ENCODE results near the gene SP140. TPM values are rescaled to one million over a fixed set of nuclear protein-coding genes. Genes with fewer than 3 reads are reported as not detected.
"Not testable (repeated sequence)": the region's sequence is repeated elsewhere in the genome, so short reads cannot be mapped to it uniquely, and the experiment has no call there.

The SP140 gene
- total RNA-seq, 2 experiments from 2014 or later = 53.3 to 58.8 TPM

DNA sequence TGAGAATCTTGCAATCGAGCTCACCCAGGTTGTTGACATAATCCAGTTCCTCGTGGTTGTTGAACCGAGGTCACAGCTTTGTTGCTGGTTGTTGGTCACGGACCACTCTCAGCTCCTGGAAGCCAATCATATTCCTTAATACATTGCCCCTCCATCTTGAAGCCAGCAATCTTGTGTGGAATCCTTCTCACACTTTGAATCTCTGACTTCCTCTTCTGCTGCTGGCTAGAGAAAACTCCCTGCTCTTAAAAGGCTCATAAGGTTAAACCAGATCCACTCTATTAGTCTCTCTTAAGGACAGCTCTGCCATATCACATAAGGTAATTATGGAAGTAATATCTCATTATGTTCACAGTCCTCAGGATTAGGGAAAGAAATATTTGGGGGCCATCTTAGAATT, 41.1 kb downstream of the SP140 start:
- H3K4me3 Mint-ChIP-seq = no peak overlapping the region
- no peaks in the 10 kb centered on the region for H3K27me3 Mint-ChIP-seq
- H3K9me3 Mint-ChIP-seq = peaks cover 17% of the 10 kb centered on the region
- CTCF ChIA-PET = interaction anchor here (0.5 to 1.6 kb wide), 2 partner anchors 30 to 439 kb away, joined by 3 read pairs; no protein-coding TSS in a partner anchor
- H3K4me1 Mint-ChIP-seq = peaks cover 66% of the 10 kb centered on the region
- DNase-seq = no peak
- peaks cover 80% of the 10 kb centered on the region for H3K36me3 Mint-ChIP-seq (ENCODE audit: low read depth)
- POLR2A ChIA-PET = no interaction called here
- H3K27ac Mint-ChIP-seq = no peak overlapping the region

DNA sequence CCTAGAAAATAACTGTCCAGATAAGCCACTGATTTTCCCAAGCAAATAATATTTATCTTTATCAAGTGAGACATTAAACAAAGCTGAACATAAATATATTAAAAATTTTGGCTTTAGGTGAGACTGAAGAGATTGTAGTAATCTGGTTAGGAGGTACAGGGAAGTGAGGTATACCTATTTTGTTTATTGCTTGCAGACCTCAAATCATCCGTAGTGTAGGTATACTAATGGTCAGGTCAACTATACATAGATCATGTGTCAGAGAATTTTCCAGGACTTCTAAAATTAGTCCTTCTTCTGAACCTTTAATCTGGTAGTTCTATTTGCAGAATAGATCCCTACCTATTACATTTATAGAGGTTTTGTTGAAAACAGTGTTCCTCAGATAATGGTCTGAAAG, 41.5 kb downstream of the SP140 start:
- ChIA-PET CTCF (interaction anchor here (1.6 kb wide), 1 partner anchor 29 kb away, joined by 3 read pairs; no protein-coding TSS in a partner anchor), POLR2A (no interaction called here)
- H3K4me1 Mint-ChIP-seq = peaks cover 62% of the 10 kb centered on the region

DNA sequence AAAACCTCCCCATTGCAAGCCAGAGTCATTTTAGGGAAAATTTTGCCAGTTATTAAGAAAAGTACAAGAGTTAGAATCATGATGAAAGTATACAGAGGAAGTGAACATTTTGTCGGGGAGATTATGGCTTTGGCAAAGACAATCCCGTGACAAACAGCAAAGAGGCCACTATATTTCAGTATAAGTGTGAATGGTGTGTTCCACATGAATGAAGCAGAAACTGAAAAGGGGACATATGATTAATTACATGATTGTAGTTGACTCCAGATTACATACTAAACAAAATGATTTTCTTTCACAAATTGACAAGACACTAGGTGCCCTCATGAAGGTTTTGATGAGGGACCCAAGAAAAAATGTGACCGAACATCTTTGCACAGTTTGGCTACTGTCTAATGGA, 42.0 kb downstream of the SP140 start:
- POLR2A ChIA-PET = no interaction called here
- DNase-seq = no peak
- H3K27ac Mint-ChIP-seq = no peak overlapping the region

More for the DNA sequence above, 41.5 kb downstream of the SP140 start:
- Mint-ChIP-seq H3K4me3 (no peak overlapping the region), H3K27me3 (no peaks in the 10 kb centered on the region), H3K36me3 (ENCODE audit: low read depth) (peaks cover 80% of the 10 kb centered on the region), H3K9me3 (peaks cover 19% of the 10 kb centered on the region), H3K27ac (no peak overlapping the region)
- DNase-seq = no peak

DNA sequence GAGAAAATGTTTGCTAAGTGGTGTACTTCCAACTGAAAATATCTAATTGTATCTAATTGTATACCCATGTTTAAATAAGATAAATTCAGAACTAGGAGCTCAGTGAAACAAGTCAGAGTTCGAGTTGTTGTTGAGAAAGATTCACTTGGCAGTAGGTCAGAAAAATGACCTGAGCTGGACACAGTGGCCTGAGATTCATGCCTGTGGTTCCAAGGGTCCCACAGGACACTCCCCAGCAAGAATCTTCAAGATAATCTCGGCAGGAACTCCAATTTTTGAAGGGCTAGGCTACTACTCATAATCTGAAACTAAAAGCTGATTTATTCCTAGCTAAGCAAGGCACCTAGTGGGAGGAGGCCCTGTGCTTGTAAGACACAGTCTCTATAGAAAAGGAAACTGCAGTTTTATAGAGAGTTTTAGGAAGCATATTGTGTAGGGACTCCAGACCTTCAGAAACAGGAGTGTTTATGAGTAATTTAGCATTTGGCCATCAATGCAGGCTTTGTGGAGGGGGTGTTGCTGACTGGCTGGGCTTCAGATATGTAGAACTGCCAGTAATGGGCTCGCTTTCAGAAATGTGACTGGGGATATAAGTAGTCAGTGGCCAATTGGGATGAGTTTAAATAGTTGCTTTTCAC, 43.2 kb downstream of the SP140 start:
- H3K4me1 Mint-ChIP-seq = peaks cover 45% of the 10 kb centered on the region
- no peaks in the 10 kb centered on the region for H3K27me3 Mint-ChIP-seq
- DNase-seq = no peak
- CTCF ChIA-PET = interaction anchor here (0.6 to 1.1 kb wide), 2 partner anchors 11 to 30 kb away, joined by 3 read pairs; no protein-coding TSS in a partner anchor
- H3K36me3 Mint-ChIP-seq (ENCODE audit: low read depth) = peaks cover 83% of the 10 kb centered on the region
- peak overlapping the region; percentile 61 for H3K27ac Mint-ChIP-seq
- POLR2A ChIA-PET = interaction anchor here (0.5 kb wide), 1 partner anchor 43 kb away, joined by 3 read pairs; the partner anchor contains the start of gene SP140
- no peak overlapping the region for H3K4me3 Mint-ChIP-seq
- H3K9me3 Mint-ChIP-seq = peaks cover 23% of the 10 kb centered on the region

More for the DNA sequence above, 42.0 kb downstream of the SP140 start:
- Mint-ChIP-seq H3K4me1 (peaks cover 57% of the 10 kb centered on the region), H3K27me3 (no peaks in the 10 kb centered on the region), H3K4me3 (no peak overlapping the region), H3K9me3 (peaks cover 20% of the 10 kb centered on the region), H3K36me3 (ENCODE audit: low read depth) (peaks cover 80% of the 10 kb centered on the region)
- CTCF ChIA-PET = interaction anchor here (0.6 to 1.6 kb wide), 2 partner anchors 29 to 464 kb away, joined by 3 read pairs; no protein-coding TSS in a partner anchor

DNA sequence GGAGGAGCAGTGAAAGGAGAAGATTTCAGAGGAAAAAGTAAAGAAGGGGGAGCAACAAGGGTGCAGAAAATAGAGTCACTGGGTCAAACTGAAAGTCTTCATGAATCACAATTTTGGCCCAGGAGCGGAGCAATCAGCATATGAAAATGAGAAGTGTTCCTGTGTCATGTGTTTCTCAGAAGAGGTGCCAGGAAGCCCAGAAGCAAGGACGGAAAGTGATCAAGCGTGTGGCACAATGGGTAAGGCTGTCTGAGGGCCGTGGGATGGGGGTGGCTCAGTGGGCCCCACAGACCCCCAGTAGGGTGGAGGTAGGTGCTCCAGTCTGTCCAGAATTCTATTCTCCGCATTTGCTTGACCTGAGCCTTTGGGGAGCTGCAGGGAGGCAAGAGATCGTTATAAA, 44.2 kb downstream of the SP140 start:
- Mint-ChIP-seq H3K27me3 (no peaks in the 10 kb centered on the region), H3K36me3 (ENCODE audit: low read depth) (peaks cover 77% of the 10 kb centered on the region), H3K27ac (peak overlapping the region; percentile 39), H3K9me3 (peaks cover 19% of the 10 kb centered on the region), H3K4me1 (peaks cover 36% of the 10 kb centered on the region), H3K4me3 (no peak overlapping the region)
- POLR2A ChIA-PET = no interaction called here
- DNase-seq = no peak
- CTCF ChIA-PET = no interaction called here

DNA sequence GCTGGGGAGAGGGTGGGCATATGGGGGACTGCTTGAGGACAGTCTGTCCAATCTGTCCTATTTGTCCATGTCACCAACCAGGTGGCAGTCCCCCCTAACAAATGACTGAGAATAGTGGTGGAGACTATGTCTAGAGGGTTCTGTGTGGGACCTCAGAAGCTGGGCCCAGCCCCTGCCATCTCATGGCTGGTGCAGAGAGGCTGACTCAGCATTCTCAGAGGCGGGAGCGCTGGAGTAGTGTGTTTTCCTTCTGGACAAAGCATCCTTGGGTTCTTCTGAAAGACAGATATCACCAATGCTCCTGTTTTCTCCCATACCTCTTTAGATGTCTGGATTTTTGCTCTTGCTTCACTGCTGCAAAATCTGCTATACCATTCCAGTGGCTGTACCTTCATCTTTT, 57.4 kb downstream of the SP140 start:
- Mint-ChIP-seq H3K9me3 (no peaks in the 10 kb centered on the region), H3K4me3 (no peak overlapping the region)
- CTCF ChIA-PET = no interaction called here

DNA sequence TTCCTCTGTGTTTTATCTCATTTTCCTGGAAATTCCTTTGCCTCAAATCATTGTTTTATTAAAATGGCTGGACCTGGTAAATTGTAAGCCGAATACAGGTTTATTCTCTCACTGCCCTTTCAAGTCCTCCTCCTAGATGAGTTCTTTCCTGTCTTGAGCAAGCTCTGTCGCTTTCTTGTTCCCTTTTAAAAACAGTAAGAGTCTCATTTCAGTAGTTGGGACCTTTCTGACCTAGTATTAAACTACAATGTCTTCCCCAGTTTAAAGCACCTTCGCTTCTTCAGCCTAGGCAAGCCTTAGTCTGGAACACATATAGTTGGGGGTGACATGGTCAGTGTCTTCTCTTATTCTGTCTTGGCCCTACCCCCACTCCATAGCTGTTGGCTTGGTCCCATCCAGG, 60.5 kb downstream of the SP140 start:
- CTCF ChIA-PET = interaction anchor here (1.2 kb wide), 1 partner anchor 33 kb away, joined by 3 read pairs; no protein-coding TSS in a partner anchor
- Mint-ChIP-seq H3K27ac (no peak overlapping the region), H3K36me3 (ENCODE audit: low read depth) (peaks cover 53% of the 10 kb centered on the region)

More for the DNA sequence above, 57.4 kb downstream of the SP140 start:
- Mint-ChIP-seq H3K27ac (no peak overlapping the region), H3K36me3 (ENCODE audit: low read depth) (peaks cover 28% of the 10 kb centered on the region), H3K27me3 (no peaks in the 10 kb centered on the region), H3K4me1 (peaks cover 12% of the 10 kb centered on the region)
- POLR2A ChIA-PET = no interaction called here
- DNase-seq = no peak

DNA sequence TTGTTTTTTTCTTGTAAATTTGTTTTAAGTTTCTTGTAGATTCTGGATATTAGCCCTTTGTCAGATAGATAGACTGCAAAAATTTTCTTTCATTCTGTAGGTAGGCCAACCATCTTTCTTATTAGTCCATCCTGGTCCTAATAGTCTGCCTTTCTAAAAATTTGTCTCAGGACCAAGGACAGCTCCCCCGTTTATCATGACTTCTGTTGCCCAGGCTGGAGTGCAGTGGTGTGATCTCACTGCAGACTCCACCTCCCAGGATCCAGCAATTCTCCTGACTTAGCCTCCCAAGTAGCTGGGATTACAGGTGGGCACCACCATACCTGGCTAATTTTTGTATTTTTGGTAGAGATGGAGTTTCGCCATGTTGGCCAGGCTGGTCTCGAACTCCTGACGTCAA, 63.8 kb downstream of the SP140 start:
- H3K4me1 Mint-ChIP-seq = peaks cover 26% of the 10 kb centered on the region
- POLR2A ChIA-PET = not testable (repeated sequence)

More for the DNA sequence above, 60.5 kb downstream of the SP140 start:
- POLR2A ChIA-PET = no interaction called here
- DNase-seq = no peak
- H3K9me3 Mint-ChIP-seq = no peaks in the 10 kb centered on the region
- H3K27me3 Mint-ChIP-seq = no peaks in the 10 kb centered on the region
- H3K4me3 Mint-ChIP-seq = no peak overlapping the region
- H3K4me1 Mint-ChIP-seq = peaks cover 26% of the 10 kb centered on the region

DNA sequence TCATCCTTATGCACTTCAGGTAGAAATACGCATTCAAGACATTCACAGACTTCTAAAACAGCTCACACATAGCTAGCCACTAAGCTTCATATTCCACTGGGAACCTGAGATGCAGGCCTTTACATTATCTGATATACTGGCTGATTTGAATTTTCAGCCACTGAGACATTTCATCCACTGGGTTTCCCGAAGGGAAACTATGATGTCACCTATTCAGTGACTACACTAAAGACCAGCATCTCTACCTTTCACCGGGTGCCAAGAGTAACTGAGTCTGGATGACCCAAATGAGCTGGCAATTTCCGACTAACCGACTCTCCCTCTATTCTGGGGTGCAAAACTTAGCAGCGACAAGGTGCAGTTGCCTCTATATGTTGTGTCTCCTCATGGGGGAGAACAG, 69.7 kb downstream of the SP140 start:
- no peak overlapping the region for H3K27ac Mint-ChIP-seq
- ChIA-PET CTCF (no interaction called here), POLR2A (no interaction called here)
- H3K27me3 Mint-ChIP-seq = no peaks in the 10 kb centered on the region
- H3K9me3 Mint-ChIP-seq = peaks cover 32% of the 10 kb centered on the region
- H3K4me1 Mint-ChIP-seq = peaks cover 8% of the 10 kb centered on the region
- H3K36me3 Mint-ChIP-seq (ENCODE audit: low read depth) = peaks cover 89% of the 10 kb centered on the region
- no peak for DNase-seq
- no peak overlapping the region for H3K4me3 Mint-ChIP-seq

More for the DNA sequence above, 63.8 kb downstream of the SP140 start:
- peak; percentile 53 for DNase-seq
- H3K27ac Mint-ChIP-seq, CTCF ChIA-PET, H3K4me3 Mint-ChIP-seq, H3K27me3 Mint-ChIP-seq, H3K9me3 Mint-ChIP-seq: not testable (repeated sequence)
- peaks cover 71% of the 10 kb centered on the region for H3K36me3 Mint-ChIP-seq (ENCODE audit: low read depth)

DNA sequence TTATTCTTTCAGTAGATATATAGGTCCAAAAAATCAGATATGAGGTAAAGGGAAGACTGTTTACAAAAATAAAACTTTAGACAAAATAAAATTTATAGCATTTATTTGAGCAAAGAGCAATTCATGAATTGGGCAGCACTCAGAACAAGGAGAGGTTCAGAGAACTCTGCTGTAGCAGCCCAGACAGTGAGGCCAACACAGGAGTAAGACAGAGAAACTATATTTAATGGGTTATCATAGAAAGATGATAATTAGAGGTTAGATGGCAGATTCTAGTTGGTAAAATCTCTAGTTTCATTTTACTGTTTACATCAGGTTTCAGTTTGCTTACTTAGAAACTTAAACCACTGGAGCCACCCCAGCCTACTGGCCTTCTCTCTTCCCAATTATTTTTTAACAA, 71.4 kb downstream of the SP140 start:
- Mint-ChIP-seq H3K9me3 (peaks cover 43% of the 10 kb centered on the region), H3K4me3 (no peak overlapping the region), H3K27ac (no peak overlapping the region), H3K27me3 (no peaks in the 10 kb centered on the region), H3K4me1 (peaks cover 8% of the 10 kb centered on the region), H3K36me3 (ENCODE audit: low read depth) (peaks cover 92% of the 10 kb centered on the region)
- ChIA-PET CTCF (interaction anchor here (1.2 to 1.7 kb wide), 2 partner anchors 29 to 151 kb away, joined by 3 read pairs; no protein-coding TSS in a partner anchor), POLR2A (interaction anchor here (0.7 kb wide), 1 partner anchor 33 kb away, joined by 3 read pairs; no protein-coding TSS in a partner anchor)
- no peak for DNase-seq

DNA sequence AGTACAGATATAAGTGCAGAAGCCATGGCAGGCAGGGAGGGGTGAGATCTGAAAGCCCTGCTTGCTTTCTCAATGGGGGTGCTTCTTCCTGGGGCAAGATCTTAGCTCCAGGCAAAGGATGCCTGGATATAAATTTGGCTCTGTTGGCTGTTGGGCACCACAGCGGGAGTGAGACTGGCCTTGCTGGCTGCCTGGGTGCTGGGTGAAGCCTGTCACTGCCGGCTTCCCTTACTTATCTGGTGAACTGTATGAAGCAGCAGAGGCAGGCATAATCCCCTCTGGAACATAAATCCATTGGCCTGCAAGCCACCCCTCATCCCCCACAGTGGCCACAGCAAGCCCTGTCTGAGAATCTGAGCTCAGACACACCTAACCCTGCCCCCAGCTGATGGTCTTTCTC, 74.1 kb downstream of the SP140 start:
- H3K4me1 Mint-ChIP-seq = peaks cover 14% of the 10 kb centered on the region

DNA sequence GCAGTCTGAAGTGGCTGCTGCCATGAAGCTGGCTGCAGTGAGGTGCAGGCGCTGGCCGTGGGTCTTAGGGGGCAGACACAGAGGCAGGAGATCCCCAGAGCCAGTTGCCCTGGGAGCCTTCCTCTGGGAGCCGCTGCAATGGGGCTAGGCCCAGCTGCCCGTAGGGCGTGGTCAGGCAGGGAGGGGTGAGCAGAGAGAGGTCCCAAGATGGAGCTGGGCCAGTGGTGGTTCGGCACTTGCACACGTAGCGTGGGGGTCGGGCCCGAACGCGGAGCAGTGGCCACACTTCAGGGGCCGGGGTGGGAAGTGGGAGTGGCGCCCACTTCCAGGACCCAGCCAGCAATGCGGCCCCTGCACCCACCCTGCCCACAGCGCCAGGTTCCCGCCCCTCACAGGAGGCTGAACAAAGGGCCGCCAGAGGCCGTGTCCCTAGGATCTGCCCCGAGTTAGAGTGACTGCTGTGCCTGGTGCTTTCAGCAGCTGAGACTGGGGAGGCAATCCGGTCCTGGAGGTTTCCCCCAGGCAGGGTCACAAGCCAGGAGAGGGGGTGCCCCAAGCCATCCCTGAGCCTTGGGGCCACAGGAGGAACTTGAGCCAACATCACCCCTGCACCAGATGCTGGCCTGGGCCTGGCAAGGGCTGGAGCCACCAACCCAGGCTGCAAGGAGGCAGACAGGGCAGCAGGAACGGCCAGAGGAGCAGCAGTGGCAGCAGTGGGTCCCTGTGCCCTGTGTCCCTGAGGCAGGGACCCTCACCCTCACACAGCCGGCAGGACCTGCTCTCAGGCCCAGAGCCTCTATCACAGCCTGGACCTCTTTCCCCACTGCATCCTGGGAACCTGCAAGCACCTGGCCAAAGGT, 80.1 kb downstream of the SP140 start:
- ChIA-PET POLR2A (no interaction called here), CTCF (no interaction called here)
- Mint-ChIP-seq H3K36me3 (ENCODE audit: low read depth) (peaks cover 43% of the 10 kb centered on the region), H3K27me3 (no peaks in the 10 kb centered on the region), H3K4me3 (no peak overlapping the region), H3K9me3 (peaks cover 36% of the 10 kb centered on the region), H3K27ac (no peak overlapping the region), H3K4me1 (peaks cover 9% of the 10 kb centered on the region)
- no peak for DNase-seq

More for the DNA sequence above, 74.1 kb downstream of the SP140 start:
- CTCF ChIA-PET = interaction anchor here (1.0 to 1.4 kb wide), 2 partner anchors 25 to 72 kb away, joined by 3 to 4 read pairs; no protein-coding TSS in a partner anchor
- peaks cover 87% of the 10 kb centered on the region for H3K36me3 Mint-ChIP-seq (ENCODE audit: low read depth)
- H3K4me3 Mint-ChIP-seq = no peak overlapping the region
- POLR2A ChIA-PET = no interaction called here
- no peak overlapping the region for H3K27ac Mint-ChIP-seq
- H3K9me3 Mint-ChIP-seq = peaks cover 51% of the 10 kb centered on the region
- no peaks in the 10 kb centered on the region for H3K27me3 Mint-ChIP-seq
- no peak for DNase-seq

DNA sequence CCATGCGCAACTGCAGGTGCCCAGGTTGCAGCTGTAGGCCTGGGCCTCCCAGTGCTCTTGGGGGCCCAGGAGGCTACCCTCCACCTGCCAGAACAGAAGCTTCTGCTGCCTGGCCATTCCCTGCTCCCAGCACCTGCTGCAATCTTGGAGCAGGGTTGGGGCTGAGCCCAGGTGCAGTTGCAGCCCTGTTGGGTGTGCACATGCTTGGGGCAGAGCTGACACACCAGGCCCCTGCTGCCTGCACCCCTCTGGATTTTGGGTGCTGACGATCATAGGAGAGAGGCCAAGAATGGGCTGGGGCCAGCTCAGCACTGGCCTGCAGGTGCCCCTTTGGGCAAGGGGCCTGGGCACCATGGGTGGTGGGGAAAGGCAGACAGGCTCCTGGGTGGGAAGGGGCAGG, 80.9 kb downstream of the SP140 start:
- no peaks in the 10 kb centered on the region for H3K27me3 Mint-ChIP-seq
- H3K4me3 Mint-ChIP-seq = no peak overlapping the region
- no peak overlapping the region for H3K27ac Mint-ChIP-seq
- H3K4me1 Mint-ChIP-seq = peaks cover 10% of the 10 kb centered on the region
- peaks cover 29% of the 10 kb centered on the region for H3K9me3 Mint-ChIP-seq
- H3K36me3 Mint-ChIP-seq (ENCODE audit: low read depth) = peaks cover 37% of the 10 kb centered on the region
- no peak for DNase-seq
- CTCF ChIA-PET = no interaction called here
- POLR2A ChIA-PET = no interaction called here

All from activated CD4-positive, alpha-beta T cell treated with anti-CD3 and anti-CD28 coated beads, Interleukin-2, amount 10 ng/mL, durations not matched to agents 7 days and 5 days (primary cell).